HEK293T (cell line): ENCODE measurements around the gene HDAC11.
A peak's percentile ranks its signal among the peaks of the same experiment; 100 is the strongest.

Experiments
- CTCF ChIA-PET: fragments of 350-600 bp; formaldehyde crosslinking; extraction: SDS; loops from one replicate; lab custom pipeline; 2021; ENCODE audit warnings: antibody characterized with exemption, inconsistent platforms; lab: Yijun Ruan, JAX
- POLR2A ChIA-PET: fragments of 350-600 bp; formaldehyde crosslinking; extraction: SDS; loops from one replicate; lab custom pipeline; 2020; ENCODE audit warnings: antibody characterized with exemption, inconsistent platforms; lab: Yijun Ruan, JAX
- DNase-seq: peaks from one replicate; pipeline ENCODE4 v3.0.0; 2012; ENCODE audit warnings: mixed read lengths; ENCODE audit errors: extremely low spot score
- ARNT ChIP-seq: fragments of 450-650 bp; IDR thresholded peaks from 2 replicates; pipeline ENCODE4 v1.6.1; 2017; ENCODE audit warnings: mild to moderate bottlenecking
- BHLHE40 ChIP-seq: fragments of 450-650 bp; IDR thresholded peaks from 2 replicates; pipeline ENCODE4 v1.6.1; 2016; ENCODE audit warnings: mild to moderate bottlenecking, moderate library complexity, borderline replicate concordance
- CTBP1 ChIP-seq: fragments of 450-650 bp; IDR thresholded peaks from 2 replicates; pipeline ENCODE4 v1.6.1; 2016; ENCODE audit warnings: borderline replicate concordance
- ELF4 ChIP-seq: fragments of 450-650 bp; IDR thresholded peaks from 2 replicates; pipeline ENCODE4 v1.6.1; 2017; ENCODE audit warnings: antibody characterized with exemption
- FOXA1 ChIP-seq: fragments of 450-650 bp; IDR thresholded peaks from 2 replicates; pipeline ENCODE4 v1.6.1; 2016; ENCODE audit warnings: mild to moderate bottlenecking
- FOXK2 ChIP-seq: fragments of 450-650 bp; IDR thresholded peaks from 2 replicates; pipeline ENCODE4 v1.6.1; 2016; ENCODE audit warnings: mild to moderate bottlenecking
- FOXM1 ChIP-seq: fragments of 450-650 bp; IDR thresholded peaks from 2 replicates; pipeline ENCODE4 v1.6.1; 2017; ENCODE audit warnings: mild to moderate bottlenecking, borderline replicate concordance
- HDGF ChIP-seq: fragments of 450-650 bp; IDR thresholded peaks from 2 replicates; pipeline ENCODE4 v1.6.1; 2017; ENCODE audit warnings: antibody characterized with exemption, borderline replicate concordance
- L3MBTL2 ChIP-seq: fragments of 450-650 bp; conservative IDR thresholded peaks from 2 replicates; pipeline ENCODE4 v1.6.1; 2016; ENCODE audit warnings: mild to moderate bottlenecking
- LEF1 ChIP-seq: fragments of 450-650 bp; IDR thresholded peaks from 2 replicates; pipeline ENCODE4 v1.6.1; 2017; ENCODE audit warnings: mild to moderate bottlenecking, borderline replicate concordance
- NFRKB ChIP-seq: fragments of 450-650 bp; IDR thresholded peaks from 2 replicates; pipeline ENCODE4 v1.6.1; 2016; ENCODE audit warnings: mild to moderate bottlenecking, moderate library complexity
- PKNOX1 ChIP-seq: fragments of 450-650 bp; IDR thresholded peaks from 2 replicates; pipeline ENCODE4 v1.6.1; 2016
- SP1 ChIP-seq: fragments of 450-650 bp; IDR thresholded peaks from 2 replicates; pipeline ENCODE4 v1.6.1; 2017
- SUZ12 ChIP-seq: fragments of 450-650 bp; IDR thresholded peaks from 2 replicates; pipeline ENCODE4 v1.6.1; 2016; ENCODE audit warnings: mild to moderate bottlenecking
- TARDBP ChIP-seq: fragments of 450-650 bp; IDR thresholded peaks from 2 replicates; pipeline ENCODE4 v1.6.1; 2016
- ZNF384 ChIP-seq: fragments of 450-650 bp; IDR thresholded peaks from 2 replicates; pipeline ENCODE4 v1.6.1; 2016

HDAC11 gene

GRCh38 chr3:13548696-13549622 lies 68.9 kb downstream of the HDAC11 start, which contains the start of gene FBLN2:
TSS of gene FBLN2 (plus strand) at chr3:13549125. CDS start at chr3:13570356, 21,231 bp downstream.
- peak; percentile 84 for DNase-seq
- ChIA-PET CTCF (no interaction called here), POLR2A (no interaction called here)
- TF ChIP-seq BHLHE40 (no peak), ZNF384 (no peak), FOXK2 (no peak), TARDBP (no peak), ARNT (no peak), NFRKB (no peak), CTBP1 (no peak), SP1 (no peak)

DNA sequence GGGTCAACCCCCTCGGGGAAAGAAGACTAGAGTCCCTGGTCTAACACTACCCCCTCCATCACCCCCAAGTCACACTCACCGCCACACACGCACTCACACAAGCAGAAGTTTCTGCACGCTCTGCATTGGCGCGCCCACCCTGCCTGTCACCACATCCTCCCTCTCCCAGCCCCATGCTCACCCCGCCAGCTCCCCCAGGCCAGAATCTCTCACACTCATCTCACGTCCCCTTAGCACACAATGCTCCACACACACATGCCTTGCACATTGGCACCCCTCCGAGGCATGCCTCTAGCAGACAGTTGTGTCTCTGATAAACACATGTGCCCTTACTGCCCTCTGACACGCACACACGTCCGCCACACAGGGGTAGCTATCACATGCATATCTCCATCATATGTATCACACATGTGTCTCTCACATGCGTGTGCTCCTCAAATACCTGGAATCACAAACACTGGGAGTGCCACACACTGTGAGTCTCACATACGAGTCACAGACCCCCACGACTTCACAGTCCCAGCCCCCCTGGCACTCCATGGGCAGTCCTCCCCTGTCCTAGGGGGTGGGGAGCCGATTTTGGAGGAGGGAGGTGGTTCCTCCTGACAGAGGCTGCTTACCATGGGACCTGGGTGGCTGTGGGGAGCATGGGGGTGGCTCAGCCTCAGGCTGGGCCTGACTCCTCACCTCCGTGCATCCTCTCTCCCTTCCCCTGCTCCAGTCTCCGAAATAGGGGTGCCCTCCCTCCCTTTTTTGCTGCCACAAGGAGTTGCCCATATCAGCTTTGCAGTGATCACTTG lies 69.7 kb downstream of the HDAC11 start:
- POLR2A ChIA-PET, result no interaction called here
- CTCF ChIA-PET, result no interaction called here
- TF ChIP-seq FOXK2 (no peak), FOXM1 (no peak), SP1 (no peak), CTBP1 (no peak), SUZ12 (no peak), LEF1 (no peak)
- DNase-seq, result no peak

- no peak for DNase-seq
- TF ChIP-seq HDGF, result no peak
- no peak for TF ChIP-seq ELF4
- TF ChIP-seq ARNT, result no peak
- no peak for TF ChIP-seq PKNOX1
- TF ChIP-seq LEF1, result no peak
- ChIA-PET POLR2A (no interaction called here), CTCF (no interaction called here)
Measured at GRCh38 chr3:13550423-13550690, 70.3 kb downstream of the HDAC11 start.

DNA sequence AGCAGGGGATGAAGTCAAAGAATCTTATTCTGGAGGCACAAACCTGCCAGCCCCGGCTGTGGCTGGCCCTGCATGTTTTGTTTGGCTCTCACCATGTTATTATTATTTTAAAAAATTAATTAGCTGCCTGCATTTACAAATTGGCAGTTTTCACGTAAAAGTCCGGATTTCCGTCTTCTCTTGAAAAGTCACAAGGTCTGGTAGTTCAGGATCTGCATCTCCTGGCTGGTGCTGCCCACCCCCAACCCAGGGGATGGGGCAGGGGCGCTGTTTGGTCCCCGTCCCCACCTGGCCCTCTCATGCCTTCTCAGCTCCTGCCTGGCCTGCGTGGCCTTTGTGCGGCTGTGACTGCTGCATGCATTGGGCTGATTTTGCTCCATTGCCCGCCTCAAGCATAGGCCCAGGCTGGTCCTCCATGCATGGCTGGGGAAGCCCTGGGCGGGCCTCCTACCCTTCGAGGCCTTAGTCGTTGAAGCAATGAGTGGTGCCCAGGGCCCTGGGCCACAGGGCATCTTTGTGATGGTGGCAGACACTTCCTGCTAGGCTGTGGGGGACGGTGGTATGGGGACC lies 70.8 kb downstream of the HDAC11 start:
- TF ChIP-seq BHLHE40 (no peak), ZNF384 (no peak), HDGF (no peak), TARDBP (no peak), FOXK2 (no peak)
- CTCF ChIA-PET, result no interaction called here
- no peak for DNase-seq
- POLR2A ChIA-PET, result no interaction called here

- CTCF ChIA-PET, result no interaction called here
Measured at GRCh38 chr3:13552857-13553652, 72.9 kb downstream of the HDAC11 start.

GRCh38 chr3:13553686-13554085 lies 73.6 kb downstream of the HDAC11 start:
- POLR2A ChIA-PET, result no interaction called here
- TF ChIP-seq ZNF384, result no peak
- TF ChIP-seq TARDBP, result no peak
- no peak for TF ChIP-seq SUZ12
- TF ChIP-seq LEF1, result no peak
- no peak for TF ChIP-seq L3MBTL2
- no peak for TF ChIP-seq CTBP1
- no peak for TF ChIP-seq PKNOX1
- no peak for TF ChIP-seq FOXM1
- no peak for TF ChIP-seq NFRKB
- no peak for TF ChIP-seq FOXK2
- TF ChIP-seq FOXA1, result no peak
- no peak for TF ChIP-seq ARNT
- TF ChIP-seq ELF4, result no peak
- TF ChIP-seq BHLHE40, result no peak
- CTCF ChIA-PET, result no interaction called here
- no peak for DNase-seq

More at GRCh38 chr3:13552857-13553652, 72.9 kb downstream of the HDAC11 start:
- no peak for DNase-seq
- TF ChIP-seq CTBP1 (no peak), FOXM1 (no peak), NFRKB (no peak), FOXA1 (no peak), SUZ12 (no peak), FOXK2 (no peak), BHLHE40 (no peak), ARNT (no peak), ELF4 (no peak), SP1 (no peak), TARDBP (no peak), LEF1 (no peak), PKNOX1 (no peak), L3MBTL2 (no peak), ZNF384 (no peak), HDGF (no peak)
- POLR2A ChIA-PET, result no interaction called here
